SU-DHL-6 (cell line): ENCODE results near the gene ATL3.

Experiments used
- CTCF ChIP-seq: fragments of 200-600 bp; sonication (generic); IDR thresholded peaks from one replicate; pipeline ENCODE4 v1.5.1; 2017; ENCODE audit warnings: antibody characterized with exemption, mild to moderate bottlenecking, low read length, moderate library complexity; ENCODE audit not compliant: insufficient read depth, poor library complexity, severe bottlenecking
- EZH2phosphoT487 ChIP-seq: fragments of 200-600 bp; sonication (generic), shearing (Covaris generic); conservative IDR thresholded peaks from 2 replicates; pipeline ENCODE4 v1.6.1; 2018; ENCODE audit warnings: mild to moderate bottlenecking, antibody characterized with exemption, low read length, moderate library complexity, mixed read lengths

GRCh38 chr11:63599211-63600122, 71.7 kb downstream of the ATL3 start:
- TF ChIP-seq CTCF (no peak), EZH2phosphoT487 (no peak)
